HUES64 (cell line): Measurements from ENCODE around the gene PLEKHF1. TPM values are rescaled to one million over a fixed set of nuclear protein-coding genes. Genes with fewer than 3 reads are reported as not detected.

Source experiments
- H3K27ac ChIP-seq: 2 replicates; pipeline ENCODE4 v1.7.0; 2013; ENCODE audit warnings: low read depth, low read length, inconsistent platforms
- H3K27me3 ChIP-seq: 2 replicates; pipeline ENCODE4 v1.6.1; 2013; ENCODE audit warnings: mild to moderate bottlenecking, low read length; ENCODE audit not compliant: insufficient read depth
- H3K36me3 ChIP-seq: 2 replicates; pipeline ENCODE4 v1.6.1; 2013; ENCODE audit warnings: mild to moderate bottlenecking, low read length; ENCODE audit not compliant: insufficient read depth
- H3K4me1 ChIP-seq: 2 replicates; pipeline ENCODE4 v1.6.1; 2013; ENCODE audit warnings: mild to moderate bottlenecking, low read length, moderate library complexity; ENCODE audit not compliant: insufficient read depth
- H3K4me3 ChIP-seq: 2 replicates; pipeline ENCODE4 v1.5.1; 2013; ENCODE audit warnings: mild to moderate bottlenecking, low read length, moderate library complexity
- H3K9ac ChIP-seq: 2 replicates; pipeline ENCODE4 v1.6.1; 2013; ENCODE audit warnings: mild to moderate bottlenecking, low read depth, low read length
- H3K9me3 ChIP-seq: 2 replicates; pipeline ENCODE4 v1.6.1; 2013; ENCODE audit warnings: low read depth, low read length; ENCODE audit not compliant: insufficient read depth
- WGBS: fragments of 150-250, 120-280 bp; methylation state at CpG from one replicate; pipeline ENCODE4 v1.1.7; 2013; ENCODE audit warnings: missing lambda C conversion rate; 5-methylcytosine and 5-hydroxymethylcytosine counted together
- polyA plus RNA-seq, 2 experiments: library from polyadenylated mRNA; stranded (reverse); fragments of 50-300 nt; gene quantifications; one replicate each; pipeline ENCODE4 v1.2.3, GENCODE V29; 2013

The PLEKHF1 gene, protein sequence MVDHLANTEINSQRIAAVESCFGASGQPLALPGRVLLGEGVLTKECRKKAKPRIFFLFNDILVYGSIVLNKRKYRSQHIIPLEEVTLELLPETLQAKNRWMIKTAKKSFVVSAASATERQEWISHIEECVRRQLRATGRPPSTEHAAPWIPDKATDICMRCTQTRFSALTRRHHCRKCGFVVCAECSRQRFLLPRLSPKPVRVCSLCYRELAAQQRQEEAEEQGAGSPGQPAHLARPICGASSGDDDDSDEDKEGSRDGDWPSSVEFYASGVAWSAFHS
- 3.9 TPM for polyA plus RNA-seq (2013, experiment 1 of 2)
- polyA plus RNA-seq (2013, experiment 2 of 2) = 5.1 TPM

DNA sequence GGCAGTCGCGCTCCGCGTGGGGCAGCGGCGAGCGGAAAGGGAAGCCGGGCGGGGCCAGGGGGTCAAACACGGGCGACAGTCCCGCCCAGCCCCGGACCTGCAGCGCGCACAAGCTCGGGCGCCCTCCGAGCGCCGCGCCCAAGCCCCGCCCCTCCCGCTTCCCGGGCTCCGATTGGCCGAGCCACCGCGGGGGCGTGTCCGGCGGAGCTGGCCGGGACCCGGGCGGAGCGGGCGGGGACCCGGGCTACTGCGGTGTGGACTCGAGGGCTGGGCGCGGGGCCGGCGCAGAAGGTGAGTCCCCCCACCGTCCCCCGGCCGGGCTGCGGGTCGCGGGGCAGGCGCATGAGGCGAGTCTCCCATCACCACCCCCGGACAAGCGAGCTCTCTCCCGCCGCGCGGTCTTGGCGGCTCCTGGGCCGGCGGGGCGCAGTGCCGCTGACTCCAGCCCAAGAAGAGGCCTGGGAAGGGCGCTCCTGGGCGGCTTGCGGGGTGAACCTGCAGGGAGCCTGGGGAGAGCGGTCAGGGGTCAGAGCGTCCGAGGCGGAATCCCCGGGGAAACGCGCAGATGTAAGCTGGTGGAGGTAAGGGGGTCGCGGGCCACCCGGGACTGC is at the start of gene PLEKHF1:
TSS of gene PLEKHF1 (plus strand) at position 247 of the 611 bp plus-strand sequence. CDS start 8,379 bp downstream, outside the sequence.
- H3K9me3 ChIP-seq = no peaks in the 10 kb centered on the region
- H3K9ac ChIP-seq = peak within 1 kb of the TSS; percentile 60
- peaks cover 10% of the 10 kb centered on the region for H3K4me1 ChIP-seq
- peaks cover 20% of the 10 kb centered on the region for H3K27me3 ChIP-seq
- H3K4me3 ChIP-seq = peak within 1 kb of the TSS; percentile 69
- WGBS = under 1% methylated on average over 75 of the region's 75 CpGs
- no peak within 1 kb of the TSS for H3K27ac ChIP-seq
- no peaks in the 10 kb centered on the region for H3K36me3 ChIP-seq

DNA sequence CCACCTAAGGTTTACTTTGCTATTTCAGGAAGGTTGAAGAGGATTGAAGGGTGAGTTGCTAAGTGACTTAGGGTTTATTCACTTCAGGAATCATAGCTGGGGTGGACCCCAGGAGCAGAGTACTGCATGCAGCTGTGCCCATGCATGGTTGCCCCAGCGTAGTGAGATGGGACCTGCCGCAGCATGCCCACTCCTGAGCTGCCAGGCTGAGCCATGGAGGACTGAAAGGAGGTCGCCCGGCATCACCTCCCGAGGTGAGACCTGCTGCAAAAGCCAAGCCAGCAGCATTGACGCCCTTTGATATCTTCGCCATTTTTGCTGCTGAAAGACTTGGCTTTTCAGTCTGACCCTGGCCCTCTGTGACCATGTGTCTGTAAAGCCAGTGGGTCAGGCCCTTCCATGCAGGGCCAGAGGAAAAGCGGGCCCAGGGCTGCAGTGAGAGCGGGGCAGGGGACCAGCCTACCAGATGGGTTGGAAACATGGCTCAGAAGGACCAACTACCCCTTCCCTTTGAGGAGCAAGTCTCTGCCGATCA is 49.3 kb upstream of the PLEKHF1 start:
- H3K4me1 ChIP-seq = no peaks in the 10 kb centered on the region
- H3K4me3 ChIP-seq = no peak overlapping the region
- H3K9ac ChIP-seq = no peak overlapping the region
- WGBS = 94% methylated on average over 10 of the region's 10 CpGs
- H3K27me3 ChIP-seq = no peaks in the 10 kb centered on the region
- no peak overlapping the region for H3K27ac ChIP-seq
- H3K9me3 ChIP-seq = no peaks in the 10 kb centered on the region
- H3K36me3 ChIP-seq = peaks cover 49% of the 10 kb centered on the region

DNA sequence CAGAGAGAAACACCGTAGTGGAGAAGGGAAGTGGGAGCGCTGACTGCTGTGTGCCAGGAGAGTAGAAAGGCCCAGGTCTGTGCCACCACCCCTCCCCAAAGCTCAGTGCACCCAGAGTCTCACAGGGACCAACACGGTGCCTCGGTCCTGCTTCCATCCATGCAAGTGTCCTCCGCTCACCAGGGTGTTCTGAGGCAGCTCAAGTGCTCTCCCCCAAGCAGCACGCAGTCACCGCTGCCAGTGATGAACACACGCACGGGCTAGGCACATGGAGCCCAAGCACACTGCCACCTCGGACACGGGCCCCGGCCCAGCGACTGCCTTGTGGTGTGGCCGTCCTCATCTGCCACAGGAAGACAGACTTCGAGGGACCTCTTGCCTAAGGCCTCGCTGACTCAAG is 48.7 kb upstream of the PLEKHF1 start:
- no peaks in the 10 kb centered on the region for H3K4me1 ChIP-seq
- WGBS = 95% methylated on average over 16 of the region's 16 CpGs

DNA sequence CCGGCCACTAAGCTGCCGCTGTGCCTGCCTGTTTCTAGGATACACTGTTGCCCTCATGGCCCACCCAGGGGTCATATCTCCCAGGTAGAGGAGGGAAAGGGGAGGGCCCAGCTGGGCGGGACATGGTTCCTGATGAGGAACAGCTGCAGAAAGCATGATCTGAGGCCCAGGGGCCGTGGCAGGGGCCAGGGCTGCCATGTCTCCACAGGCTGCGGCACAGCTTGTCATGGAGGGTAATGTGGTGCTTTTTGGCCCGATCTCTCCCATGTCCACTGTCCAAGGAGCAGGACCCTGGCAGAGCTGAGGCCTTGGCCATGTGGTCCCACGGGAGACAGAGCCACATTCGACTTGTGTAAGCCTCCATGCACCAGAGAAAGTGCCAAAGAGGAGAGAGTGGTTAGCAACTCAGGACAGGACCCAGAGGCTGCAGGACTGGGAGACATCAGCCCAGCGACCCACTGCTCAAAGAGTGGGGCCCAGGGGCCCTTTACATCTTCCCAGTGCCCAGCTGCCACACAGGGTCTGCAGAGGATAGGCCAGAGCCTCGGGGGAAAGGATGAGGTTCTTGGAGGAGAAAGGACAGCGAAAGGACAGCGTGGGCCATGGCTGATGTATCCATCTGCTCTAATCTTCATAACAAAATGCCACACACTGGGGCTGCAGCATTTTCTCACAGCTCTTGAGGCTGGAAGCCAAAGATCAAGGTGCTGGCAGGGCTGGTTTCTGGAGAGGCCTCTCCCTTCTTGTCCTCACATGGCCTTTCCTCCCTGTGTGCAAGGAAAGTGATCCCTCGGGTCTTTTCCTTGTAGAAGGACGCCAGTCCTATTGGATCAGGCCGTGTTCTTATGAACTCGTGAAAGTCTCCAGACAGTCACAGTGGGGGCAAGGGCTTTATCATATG is 47.6 kb upstream of the PLEKHF1 start:
- no peak overlapping the region for H3K9ac ChIP-seq
- no peaks in the 10 kb centered on the region for H3K4me1 ChIP-seq
- H3K27ac ChIP-seq = no peak overlapping the region
- no peaks in the 10 kb centered on the region for H3K27me3 ChIP-seq
- H3K36me3 ChIP-seq = peaks cover 36% of the 10 kb centered on the region
- no peaks in the 10 kb centered on the region for H3K9me3 ChIP-seq
- no peak overlapping the region for H3K4me3 ChIP-seq
- 92% methylated on average over 16 of the region's 16 CpGs for WGBS

More for the DNA sequence above, 48.7 kb upstream of the PLEKHF1 start:
- no peak overlapping the region for H3K4me3 ChIP-seq
- H3K27me3 ChIP-seq = no peaks in the 10 kb centered on the region
- H3K27ac ChIP-seq = no peak overlapping the region
- H3K36me3 ChIP-seq = peaks cover 47% of the 10 kb centered on the region
- no peak overlapping the region for H3K9ac ChIP-seq
- H3K9me3 ChIP-seq = no peaks in the 10 kb centered on the region

DNA sequence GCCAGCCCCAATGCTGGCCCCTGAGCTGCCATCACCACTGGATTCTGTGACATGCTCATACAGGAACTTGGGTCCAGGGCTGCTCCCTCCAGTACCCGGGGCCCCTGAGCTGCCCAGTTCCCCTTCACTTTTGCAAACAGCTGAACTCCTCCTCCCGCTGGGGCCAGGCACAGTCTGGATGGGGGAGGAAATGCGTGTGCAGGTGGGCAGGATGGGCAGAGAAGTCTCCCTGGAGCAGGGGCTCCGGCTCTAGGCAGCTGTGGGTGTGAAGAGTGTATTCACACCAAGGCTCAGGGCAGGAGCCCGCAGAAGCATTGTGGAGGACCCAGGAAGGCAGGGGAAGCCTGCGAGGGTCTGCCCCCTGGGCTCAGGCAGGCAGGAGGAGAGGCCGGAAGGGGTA is 46.8 kb upstream of the PLEKHF1 start:
- no peak overlapping the region for H3K9ac ChIP-seq
- H3K27ac ChIP-seq = no peak overlapping the region
- no peaks in the 10 kb centered on the region for H3K9me3 ChIP-seq
- no peaks in the 10 kb centered on the region for H3K4me1 ChIP-seq
- peaks cover 28% of the 10 kb centered on the region for H3K36me3 ChIP-seq
- 90% methylated on average over 7 of the region's 7 CpGs for WGBS
- H3K27me3 ChIP-seq = no peaks in the 10 kb centered on the region
- H3K4me3 ChIP-seq = no peak overlapping the region

DNA sequence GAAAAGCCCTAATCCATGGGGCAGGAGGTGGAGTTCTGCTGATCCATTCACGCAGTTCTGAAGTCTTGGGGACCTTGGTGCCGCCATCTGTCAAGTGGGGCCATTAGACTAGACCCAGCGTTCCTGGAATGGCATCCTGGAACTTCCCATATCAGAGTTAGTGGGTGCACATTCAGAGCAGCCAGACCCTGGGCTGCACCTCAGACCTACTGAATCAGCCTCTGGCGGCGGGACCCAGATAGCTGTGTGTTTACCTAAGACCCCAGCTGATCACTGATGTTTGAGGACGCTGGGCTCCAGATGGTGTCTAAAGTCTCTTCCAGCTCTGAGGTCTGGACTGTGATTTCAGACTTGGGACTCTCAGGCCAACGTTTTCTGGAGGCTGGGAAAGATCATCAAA is 46.4 kb upstream of the PLEKHF1 start:
- Histone ChIP-seq H3K27me3 (no peaks in the 10 kb centered on the region), H3K4me1 (no peaks in the 10 kb centered on the region), H3K4me3 (no peak overlapping the region), H3K9me3 (no peaks in the 10 kb centered on the region), H3K36me3 (peaks cover 24% of the 10 kb centered on the region), H3K9ac (no peak overlapping the region), H3K27ac (no peak overlapping the region)
- WGBS = 84% methylated on average over 7 of the region's 7 CpGs

DNA sequence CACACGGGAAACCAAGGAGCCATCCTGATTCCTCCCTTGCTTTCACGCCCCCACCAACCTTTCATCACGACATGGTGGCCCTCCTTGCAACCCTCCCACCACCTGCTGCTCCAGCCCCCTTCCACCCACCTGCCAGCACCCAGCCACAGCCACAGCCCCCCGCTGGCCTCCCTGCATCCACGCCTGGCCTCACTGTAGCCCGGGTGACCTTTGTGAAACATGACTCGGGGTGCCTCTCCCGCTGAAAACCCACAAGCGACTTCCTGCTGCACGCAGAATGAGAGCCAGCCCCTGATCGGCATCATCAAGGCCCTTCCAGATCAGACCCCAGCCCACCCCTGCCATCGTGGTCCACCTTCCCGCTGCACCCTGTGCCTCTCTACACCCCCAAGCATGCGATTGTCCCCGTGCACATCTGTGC is 44.3 kb upstream of the PLEKHF1 start:
- peaks cover 6% of the 10 kb centered on the region for H3K36me3 ChIP-seq
- whole genome bisulfite sequencing = 92% methylated on average over 15 of the region's 15 CpGs
- no peaks in the 10 kb centered on the region for H3K4me1 ChIP-seq
- H3K4me3 ChIP-seq = no peak overlapping the region
- H3K9me3 ChIP-seq = no peaks in the 10 kb centered on the region
- H3K27ac ChIP-seq = no peak overlapping the region
- H3K27me3 ChIP-seq = no peaks in the 10 kb centered on the region
- H3K9ac ChIP-seq = no peak overlapping the region

DNA sequence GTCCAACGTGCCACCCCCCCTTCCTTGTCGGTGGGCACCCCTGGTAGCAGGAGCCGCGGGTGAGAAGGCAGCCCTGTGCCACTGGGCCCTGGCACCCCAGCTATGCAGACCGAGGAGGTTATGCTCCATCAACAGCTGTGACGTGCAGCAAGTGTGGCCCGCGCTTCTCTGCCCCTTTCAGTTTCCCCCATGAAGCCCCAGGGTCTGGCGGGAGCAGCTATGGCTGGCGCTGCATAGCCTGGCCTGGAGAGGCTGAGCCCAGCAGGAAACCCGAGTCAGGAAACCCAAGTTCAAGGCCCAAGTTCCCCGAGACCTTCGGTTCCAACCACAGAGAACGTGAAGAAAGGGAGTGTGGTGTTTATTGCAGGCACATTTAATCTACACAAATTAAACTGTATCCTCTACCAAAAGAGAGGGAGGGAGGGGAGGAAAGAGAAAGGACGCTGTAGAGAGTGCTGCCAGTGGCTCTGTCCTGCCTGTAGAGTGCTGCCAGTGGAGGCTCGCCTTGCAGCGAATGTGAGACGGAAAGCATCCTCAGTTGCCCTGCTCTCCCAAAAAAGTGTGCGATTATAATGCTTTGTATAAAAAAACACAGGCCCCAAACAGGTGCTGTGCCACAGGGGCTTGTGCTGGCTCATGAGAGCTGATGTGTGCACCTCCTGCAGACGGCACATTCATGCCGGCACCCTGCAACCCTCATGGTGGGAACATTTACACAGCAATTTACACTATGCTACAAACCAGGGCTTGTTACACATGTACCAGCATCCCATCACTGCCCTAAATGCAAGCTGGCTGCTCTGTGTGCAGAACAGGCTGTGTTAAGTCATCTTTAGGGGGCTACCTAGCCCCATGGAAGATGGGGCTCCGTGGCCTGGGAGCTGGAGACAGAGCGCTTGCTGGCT is 42.8 kb upstream of the PLEKHF1 start:
- Histone ChIP-seq H3K27me3 (no peaks in the 10 kb centered on the region), H3K9me3 (no peaks in the 10 kb centered on the region), H3K36me3 (no peaks in the 10 kb centered on the region), H3K27ac (no peak overlapping the region), H3K9ac (no peak overlapping the region), H3K4me3 (no peak overlapping the region), H3K4me1 (no peaks in the 10 kb centered on the region)
- 90% methylated on average over 22 of the region's 23 CpGs for WGBS

DNA sequence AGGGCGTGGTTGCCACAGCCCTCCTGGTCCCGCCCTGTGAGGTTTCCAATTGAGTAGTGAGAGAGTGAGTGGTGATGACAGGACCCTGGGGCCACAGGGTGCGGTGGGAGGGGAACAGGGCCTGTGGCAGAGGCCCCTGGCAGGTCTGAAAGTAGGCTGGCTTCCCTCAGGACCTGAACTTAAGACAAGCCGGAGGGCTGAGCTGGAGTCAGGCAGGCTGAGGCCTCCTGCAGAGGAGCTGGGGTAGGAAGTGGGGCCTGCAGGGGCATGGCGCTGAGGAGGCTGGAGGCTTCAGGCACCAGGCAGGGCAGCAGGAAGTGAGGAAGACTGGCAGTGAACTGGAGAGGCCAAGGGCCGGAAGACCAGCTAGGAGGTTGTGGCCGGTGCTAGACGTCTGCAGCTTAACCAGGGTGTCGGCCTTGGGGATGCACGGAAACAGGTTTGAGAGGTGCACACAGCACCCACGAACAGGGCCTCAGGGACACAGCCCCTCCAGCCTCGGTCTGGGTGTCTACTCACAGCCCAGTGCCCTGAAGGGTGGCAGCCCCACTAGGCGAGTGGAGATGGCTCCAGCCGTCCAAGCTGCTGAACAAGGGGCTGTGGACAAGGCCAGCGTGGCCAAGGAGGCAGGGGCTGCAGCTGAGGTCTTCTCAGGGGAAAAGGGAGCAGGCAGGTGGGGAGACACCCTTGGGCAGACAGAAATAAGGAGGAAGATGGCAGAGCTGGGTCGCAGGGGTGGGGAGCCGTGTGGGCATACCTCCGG is 41.4 kb upstream of the PLEKHF1 start:
- WGBS = 88% methylated on average over 18 of the region's 18 CpGs
- Histone ChIP-seq H3K27ac (no peak overlapping the region), H3K9ac (no peak overlapping the region)

More for the DNA sequence above, 41.4 kb upstream of the PLEKHF1 start:
- Histone ChIP-seq H3K27me3 (no peaks in the 10 kb centered on the region), H3K9me3 (no peaks in the 10 kb centered on the region), H3K4me3 (no peak overlapping the region), H3K36me3 (no peaks in the 10 kb centered on the region), H3K4me1 (no peaks in the 10 kb centered on the region)
